Activated T-cell treated with anti-CD3 and anti-CD28 coated beads, Interleukin-2, amount 50 U/mL, for 4 hours (primary cell): Measurements from ENCODE around the gene METRNL. TPM values are rescaled to one million over a fixed set of nuclear protein-coding genes. Genes with fewer than 3 reads are reported as not detected.

Source experiments
- ATAC-seq, 2 donors: fragments of 200-7000 bp; cut with Tn5 transposase; one replicate each; pipeline ENCODE4 v1.10.0; 2021
- DNase-seq: peaks from one replicate; pipeline ENCODE4 v3.0.0-alpha.2; 2020
- H3K27me3 Mint-ChIP-seq: one replicate; pipeline ENCODE4 v1.8.0; 2021; ENCODE audit warnings: low read depth, mixed read lengths
- H3K36me3 Mint-ChIP-seq: one replicate; pipeline ENCODE4 v1.8.0; 2022; ENCODE audit warnings: mixed read lengths; ENCODE audit not compliant: insufficient read depth
- H3K4me1 Mint-ChIP-seq: one replicate; pipeline ENCODE4 v1.8.0; 2021; ENCODE audit warnings: low read depth, mixed read lengths
- H3K4me3 Mint-ChIP-seq: one replicate; pipeline ENCODE4 v1.8.0; 2021; ENCODE audit warnings: mild to moderate bottlenecking, moderate library complexity, mixed read lengths
- H3K9me3 Mint-ChIP-seq: one replicate; pipeline ENCODE4 v1.8.0; 2021; ENCODE audit warnings: mixed read lengths
- total RNA-seq, 3 donors: library from RNA; stranded (reverse); gene quantifications; one replicate each; pipeline ENCODE4 v1.2.1, GENCODE V29; 2021

The METRNL gene
- total RNA-seq, 3 donors from 2014 or later, result 12.1 to 26.2 (median 23.1) TPM

DNA sequence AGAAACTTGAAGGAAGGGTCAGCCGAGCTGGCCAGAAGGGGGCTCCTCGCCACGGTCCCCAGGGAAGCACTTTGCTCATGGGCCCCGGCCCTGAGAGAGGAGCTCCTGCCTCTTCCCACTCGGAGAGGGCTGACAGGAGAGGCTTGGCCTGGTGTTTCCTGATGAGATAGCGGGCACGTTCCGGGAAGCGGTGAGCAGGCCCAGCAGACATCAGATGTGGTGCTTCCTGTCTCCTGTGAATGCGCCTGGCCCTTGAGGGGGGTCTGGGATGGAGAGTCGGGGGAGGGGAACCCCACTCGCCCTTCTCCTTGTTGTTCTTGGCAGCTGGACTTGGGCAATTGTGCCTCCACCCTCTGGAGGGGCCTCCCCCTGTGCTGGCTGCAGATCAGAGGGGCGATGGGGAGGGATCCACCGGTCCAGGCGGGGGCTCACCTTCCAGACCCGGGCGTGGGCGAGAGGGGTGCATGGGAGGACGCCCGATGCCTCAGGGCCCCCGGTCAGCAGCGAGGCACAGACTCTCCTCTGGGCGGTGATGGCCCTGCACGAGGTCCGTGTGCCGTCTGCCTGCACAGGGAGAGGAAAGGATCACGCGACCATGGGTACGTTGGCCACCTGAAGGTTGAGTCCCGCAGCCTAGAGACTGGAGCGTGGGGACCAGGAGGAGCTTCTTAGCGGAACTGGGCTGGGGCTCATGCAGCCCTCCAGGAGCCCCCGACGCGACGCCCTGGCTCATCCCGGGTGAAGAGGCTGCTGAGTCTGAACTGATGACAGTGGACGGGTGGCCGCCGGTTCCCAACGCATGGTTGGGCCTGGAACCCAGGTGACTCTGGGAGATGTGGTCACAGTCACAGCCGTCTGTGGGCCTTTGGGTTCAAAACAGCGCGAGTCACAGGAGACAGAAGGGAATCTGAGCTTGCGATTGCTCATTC lies 25.4 kb downstream of the METRNL start:
- Mint-ChIP-seq H3K36me3 (no peaks in the 10 kb centered on the region), H3K9me3 (no peaks in the 10 kb centered on the region), H3K4me3 (no peak overlapping the region)

DNA sequence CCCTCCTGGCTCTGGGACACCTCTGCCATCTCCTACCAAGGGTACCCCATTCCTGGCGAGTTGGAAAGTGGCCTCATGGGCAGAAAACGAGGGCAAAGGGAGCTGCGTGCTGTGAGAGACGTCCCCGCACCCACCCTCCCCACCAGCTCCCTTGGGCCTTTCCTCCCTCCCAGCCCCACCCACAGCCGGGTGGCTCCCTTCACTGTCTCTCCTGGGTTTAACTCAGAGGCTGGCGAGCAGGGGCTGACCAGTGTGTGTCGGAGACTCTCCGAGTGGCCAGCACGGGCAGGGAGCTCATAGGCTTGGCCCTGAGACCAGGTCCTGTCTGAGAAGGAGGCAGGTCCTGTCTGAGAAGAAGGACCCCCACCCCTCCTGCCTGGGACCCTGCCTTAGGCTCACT lies 26.1 kb downstream of the METRNL start:
- H3K9me3 Mint-ChIP-seq, result no peaks in the 10 kb centered on the region
- DNase-seq, result no peak
- peaks cover 21% of the 10 kb centered on the region for H3K27me3 Mint-ChIP-seq
- no peak for ATAC-seq
- H3K4me1 Mint-ChIP-seq, result no peaks in the 10 kb centered on the region
- no peaks in the 10 kb centered on the region for H3K36me3 Mint-ChIP-seq
- no peak overlapping the region for H3K4me3 Mint-ChIP-seq

More for the DNA sequence above, 25.4 kb downstream of the METRNL start:
- DNase-seq (no peak), ATAC-seq (no peak)
- Mint-ChIP-seq H3K4me1 (peaks cover 2% of the 10 kb centered on the region), H3K27me3 (peaks cover 26% of the 10 kb centered on the region)

DNA sequence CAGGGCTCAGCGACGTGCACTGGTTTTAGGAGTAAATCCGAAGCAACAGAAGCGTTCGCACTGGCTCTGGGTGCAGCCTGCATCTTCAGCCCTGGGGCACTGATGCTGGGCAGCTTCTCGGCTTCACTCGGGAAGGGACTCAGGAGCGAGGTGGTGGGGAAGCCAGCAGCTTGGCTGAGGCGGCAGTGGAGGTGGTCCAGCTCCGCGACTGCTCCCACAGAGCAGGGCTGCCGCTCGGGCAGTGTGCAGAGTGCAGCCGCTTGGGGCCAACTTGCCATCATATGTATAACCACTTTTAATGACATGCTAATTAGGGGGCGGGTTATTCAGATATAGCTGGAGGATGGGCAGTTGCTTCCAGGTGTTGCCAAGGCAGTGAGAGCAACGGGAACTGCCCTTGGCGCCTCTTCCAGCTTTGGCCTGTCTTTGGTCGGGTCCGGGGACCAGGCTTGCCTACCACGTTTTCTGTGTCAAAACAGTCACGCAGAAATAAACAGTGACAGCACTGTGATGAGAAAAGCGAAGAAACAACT lies 26.7 kb downstream of the METRNL start:
- no peaks in the 10 kb centered on the region for H3K4me1 Mint-ChIP-seq
- DNase-seq (no peak), ATAC-seq (no peak)
- H3K36me3 Mint-ChIP-seq, result no peaks in the 10 kb centered on the region
- peaks cover 19% of the 10 kb centered on the region for H3K27me3 Mint-ChIP-seq
- no peaks in the 10 kb centered on the region for H3K9me3 Mint-ChIP-seq
- H3K4me3 Mint-ChIP-seq, result no peak overlapping the region

DNA sequence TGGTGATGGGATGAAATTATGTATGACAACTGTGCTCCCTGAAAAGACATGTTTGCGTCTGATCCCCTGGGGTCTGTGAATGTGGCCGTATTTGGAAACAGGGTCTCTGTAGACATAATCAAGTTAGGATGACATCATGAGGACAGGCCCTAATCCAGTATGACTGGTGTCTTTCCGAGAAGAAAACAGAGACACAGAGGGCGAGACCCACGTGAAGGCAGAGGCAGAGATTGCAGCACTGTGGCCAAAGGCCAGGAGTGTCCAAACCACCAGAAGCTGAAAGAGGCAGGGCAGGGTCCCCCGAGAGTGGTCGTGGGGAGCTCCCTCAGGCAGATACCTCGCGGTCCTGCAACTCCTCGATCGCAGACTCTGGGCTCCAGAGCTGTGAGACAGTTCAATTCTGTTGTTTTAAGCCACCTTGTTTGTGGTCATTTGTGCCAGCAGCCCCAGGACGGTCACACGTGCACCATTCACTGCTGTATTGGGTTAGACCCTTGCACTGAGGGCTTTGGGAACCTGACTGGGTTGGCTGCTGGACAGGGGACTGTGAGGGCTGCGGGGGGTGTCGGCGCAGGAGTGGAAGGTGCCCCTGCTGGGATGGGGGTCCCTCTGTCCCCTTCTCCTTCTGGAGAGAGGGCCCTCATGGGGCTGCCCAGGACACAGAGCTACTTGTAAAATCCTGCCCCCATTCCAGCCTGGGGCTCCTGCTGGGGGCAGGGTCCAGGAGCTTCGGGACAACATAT lies 27.7 kb downstream of the METRNL start:
- no peaks in the 10 kb centered on the region for H3K36me3 Mint-ChIP-seq
- no peak overlapping the region for H3K4me3 Mint-ChIP-seq
- DNase-seq, result no peak
- no peaks in the 10 kb centered on the region for H3K4me1 Mint-ChIP-seq
- H3K27me3 Mint-ChIP-seq, result peaks cover 15% of the 10 kb centered on the region
- ATAC-seq, result no peak
- H3K9me3 Mint-ChIP-seq, result no peaks in the 10 kb centered on the region

DNA sequence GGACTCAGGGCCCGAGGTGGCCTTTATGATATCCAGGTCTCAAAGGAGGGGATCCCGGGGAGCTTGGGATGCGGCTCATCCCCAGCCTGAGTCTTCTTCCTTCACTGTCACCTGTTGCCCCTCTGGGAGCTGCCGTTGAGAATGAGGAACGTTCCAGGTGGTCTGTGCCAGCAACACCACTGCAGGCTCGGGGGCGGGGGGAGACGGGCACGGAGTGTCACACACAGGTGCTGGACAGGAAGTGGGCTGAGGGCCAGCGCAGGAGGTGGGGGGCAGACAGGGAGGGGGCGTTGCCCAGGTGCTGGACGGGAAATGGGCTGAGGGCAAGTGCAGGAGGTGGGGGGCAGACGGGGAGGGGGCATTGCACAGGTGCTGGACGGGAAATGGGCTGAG lies 28.2 kb downstream of the METRNL start:
- ATAC-seq (no peak), DNase-seq (no peak)
- Mint-ChIP-seq H3K27me3 (peaks cover 15% of the 10 kb centered on the region), H3K9me3 (no peaks in the 10 kb centered on the region), H3K36me3 (no peaks in the 10 kb centered on the region), H3K4me1 (no peaks in the 10 kb centered on the region), H3K4me3 (no peak overlapping the region)

DNA sequence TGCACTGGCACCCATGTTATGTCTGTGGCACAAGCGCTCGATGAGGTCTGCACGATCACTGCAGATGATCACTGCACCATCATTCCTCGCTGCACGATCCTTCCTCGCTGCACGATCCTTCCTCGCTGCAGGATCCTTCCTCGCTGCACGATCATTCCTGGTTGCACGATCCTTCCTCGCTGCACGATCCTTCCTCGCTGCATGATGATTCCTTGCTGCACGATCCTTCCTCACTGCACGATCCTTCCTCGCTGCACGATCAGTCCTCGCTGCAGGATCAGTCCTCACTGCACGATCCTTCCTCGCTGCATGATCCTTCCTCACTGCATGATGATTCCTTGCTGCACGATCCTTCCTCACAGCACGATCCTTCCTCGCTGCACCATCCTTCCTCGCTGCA lies 29.3 kb downstream of the METRNL start:
- H3K9me3 Mint-ChIP-seq, result no peaks in the 10 kb centered on the region
- DNase-seq (no peak), ATAC-seq (no peak)
- peaks cover 15% of the 10 kb centered on the region for H3K27me3 Mint-ChIP-seq
- no peak overlapping the region for H3K4me3 Mint-ChIP-seq
- no peaks in the 10 kb centered on the region for H3K36me3 Mint-ChIP-seq
- no peaks in the 10 kb centered on the region for H3K4me1 Mint-ChIP-seq

DNA sequence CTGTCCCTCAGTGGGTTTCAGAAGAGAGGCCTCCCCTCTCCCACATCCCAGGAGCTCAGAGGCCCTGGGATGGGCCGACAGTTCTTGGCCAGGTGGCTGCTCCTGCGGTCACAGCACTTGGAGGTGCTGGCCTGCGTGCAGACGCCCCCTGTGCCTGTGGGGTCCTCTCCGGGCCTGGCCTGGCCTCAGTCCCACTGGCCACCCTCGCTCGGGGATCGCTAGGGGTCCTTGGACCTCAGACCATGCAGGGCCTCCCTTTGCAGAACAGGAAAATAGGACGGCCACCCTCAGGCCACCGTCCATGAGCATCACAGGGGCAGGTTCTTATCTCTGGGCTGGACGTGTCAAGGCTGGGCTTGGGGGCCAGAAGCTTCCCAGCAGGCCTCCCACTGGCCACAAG lies 30.0 kb downstream of the METRNL start:
- Mint-ChIP-seq H3K36me3 (no peaks in the 10 kb centered on the region), H3K4me1 (no peaks in the 10 kb centered on the region), H3K4me3 (no peak overlapping the region), H3K9me3 (no peaks in the 10 kb centered on the region), H3K27me3 (peaks cover 10% of the 10 kb centered on the region)
- DNase-seq (no peak), ATAC-seq (no peak)

DNA sequence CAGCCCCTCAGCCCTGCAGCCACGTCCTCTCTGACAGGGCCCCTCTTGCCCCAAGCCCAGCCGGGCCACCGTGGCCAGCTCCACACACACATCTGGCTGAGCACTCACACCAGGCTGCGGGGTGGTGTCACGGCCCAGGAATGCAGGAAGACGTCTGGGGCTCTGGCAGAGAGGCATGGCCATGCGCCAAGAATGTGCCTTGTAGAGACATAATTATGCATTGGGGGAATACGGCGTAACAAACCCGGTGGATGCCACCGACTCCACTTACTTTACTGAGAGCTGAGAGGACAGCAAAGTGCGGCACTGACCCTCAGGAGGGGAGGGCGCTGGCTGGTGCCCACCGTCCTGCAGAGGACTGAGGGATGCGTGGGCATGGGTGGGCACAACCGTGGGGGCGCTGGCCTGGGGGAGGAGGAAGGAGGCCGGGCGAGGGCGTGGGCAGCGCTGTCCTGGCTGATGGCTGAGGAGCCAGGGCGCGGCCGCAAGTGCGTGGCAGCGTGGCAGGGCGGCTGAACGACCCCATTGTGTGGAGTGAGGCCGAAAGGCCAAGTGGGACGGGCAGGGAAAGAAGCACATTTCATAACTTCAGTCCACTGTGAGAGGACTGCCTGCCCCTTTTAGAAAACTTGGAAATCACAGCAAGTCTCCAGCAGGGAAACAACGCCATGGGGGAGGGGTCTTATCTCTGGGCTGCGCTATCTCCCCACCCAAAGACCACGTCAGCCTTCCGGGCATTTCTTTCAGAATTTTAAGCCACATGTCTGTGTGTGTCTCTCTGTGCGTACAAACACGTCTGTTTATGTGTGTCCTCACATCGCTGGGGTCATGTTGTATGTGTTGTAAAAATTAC lies 30.6 kb downstream of the METRNL start:
- no peak for ATAC-seq
- H3K36me3 Mint-ChIP-seq, result no peaks in the 10 kb centered on the region
- H3K27me3 Mint-ChIP-seq, result peaks cover 10% of the 10 kb centered on the region
- no peaks in the 10 kb centered on the region for H3K4me1 Mint-ChIP-seq
- no peaks in the 10 kb centered on the region for H3K9me3 Mint-ChIP-seq
- no peak for DNase-seq
- no peak overlapping the region for H3K4me3 Mint-ChIP-seq

DNA sequence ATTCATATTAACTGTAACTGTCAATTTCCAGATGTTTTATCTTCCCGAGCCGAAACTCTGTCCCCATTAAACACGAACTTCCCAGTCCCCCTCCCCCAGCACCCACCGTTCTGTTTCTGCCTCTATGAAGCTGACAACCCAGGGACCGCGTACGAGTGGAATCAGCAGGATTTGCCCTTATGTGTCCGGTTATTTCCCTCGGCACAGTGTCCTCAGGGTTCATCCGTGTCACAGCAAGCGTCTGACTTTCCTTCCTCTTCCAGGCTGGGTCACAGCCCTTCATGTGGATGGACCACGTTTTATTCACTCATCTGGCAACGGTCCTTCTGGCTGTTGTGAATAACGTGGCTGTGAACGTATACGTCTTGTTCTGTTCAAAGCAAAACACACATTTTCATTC lies 31.3 kb downstream of the METRNL start:
- Mint-ChIP-seq H3K36me3 (no peaks in the 10 kb centered on the region), H3K4me3 (no peak overlapping the region), H3K27me3 (peaks cover 10% of the 10 kb centered on the region), H3K9me3 (no peaks in the 10 kb centered on the region), H3K4me1 (no peaks in the 10 kb centered on the region)
- DNase-seq, result no peak
- ATAC-seq, result no peak

DNA sequence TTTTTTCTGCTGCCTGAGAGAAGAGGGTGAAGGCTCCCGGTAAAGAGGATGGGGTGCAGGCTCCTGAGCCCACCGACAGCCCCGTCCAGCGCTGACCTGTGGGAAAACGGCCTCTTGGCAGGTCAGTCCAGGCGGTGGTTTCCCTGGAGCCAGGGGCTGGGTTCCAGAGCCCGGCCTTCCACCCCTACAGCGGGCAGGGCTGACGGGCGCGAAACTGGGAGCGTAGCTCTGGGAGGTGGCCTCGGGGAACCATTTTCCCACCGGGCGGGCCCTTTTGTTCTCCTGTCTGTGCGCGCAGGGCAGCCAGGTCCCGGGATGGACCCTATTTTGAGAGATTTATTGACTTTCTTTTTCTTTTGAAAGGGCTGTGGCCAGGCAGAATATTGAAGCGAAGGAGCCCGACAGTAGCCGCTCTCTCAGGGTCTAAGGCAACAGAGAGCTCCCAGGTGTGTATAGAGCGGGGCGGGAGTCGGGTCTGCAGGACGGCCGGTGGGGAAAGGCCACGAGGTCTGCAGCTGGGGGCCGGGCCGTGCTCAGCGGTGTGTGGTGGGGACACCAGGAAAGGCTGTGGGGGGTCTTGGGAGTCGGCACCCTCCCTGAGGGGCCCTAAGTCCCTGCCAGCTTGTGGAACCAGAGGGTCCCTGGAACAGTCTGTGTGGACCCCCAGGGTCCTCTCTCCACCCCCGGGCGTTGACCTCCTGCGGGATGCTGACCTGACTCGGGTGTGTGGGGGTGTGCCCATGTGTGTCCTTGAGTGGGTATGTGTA lies 32.3 kb downstream of the METRNL start:
- no peak for ATAC-seq
- H3K4me3 Mint-ChIP-seq, result no peak overlapping the region
- H3K36me3 Mint-ChIP-seq, result no peaks in the 10 kb centered on the region
- H3K27me3 Mint-ChIP-seq, result peaks cover 13% of the 10 kb centered on the region
- no peaks in the 10 kb centered on the region for H3K4me1 Mint-ChIP-seq
- H3K9me3 Mint-ChIP-seq, result no peaks in the 10 kb centered on the region
- no peak for DNase-seq

DNA sequence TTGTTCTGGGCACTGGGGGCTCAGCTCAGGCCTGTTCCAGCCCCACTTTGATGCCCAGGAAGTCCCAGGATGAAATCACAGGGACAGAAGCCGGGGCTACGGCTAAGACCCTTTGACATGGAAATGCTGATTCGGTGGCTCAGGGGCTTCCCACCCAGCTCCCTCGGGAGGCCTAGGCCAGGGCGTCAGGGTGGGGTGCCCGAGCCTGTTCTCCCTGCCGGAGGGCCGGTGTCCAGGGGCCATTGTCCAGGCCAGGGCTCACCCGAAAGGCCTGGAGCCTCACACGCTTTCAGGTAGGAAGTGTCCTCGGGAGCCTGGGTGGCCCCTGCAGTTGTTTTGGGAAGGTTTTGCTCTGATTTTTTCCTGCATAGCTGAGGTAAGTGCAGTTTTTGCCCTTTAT lies 34.0 kb downstream of the METRNL start:
- DNase-seq, result no peak
- H3K27me3 Mint-ChIP-seq, result peaks cover 7% of the 10 kb centered on the region
- no peaks in the 10 kb centered on the region for H3K9me3 Mint-ChIP-seq
- no peaks in the 10 kb centered on the region for H3K4me1 Mint-ChIP-seq
- no peak for ATAC-seq
- H3K36me3 Mint-ChIP-seq, result no peaks in the 10 kb centered on the region
- no peak overlapping the region for H3K4me3 Mint-ChIP-seq

DNA sequence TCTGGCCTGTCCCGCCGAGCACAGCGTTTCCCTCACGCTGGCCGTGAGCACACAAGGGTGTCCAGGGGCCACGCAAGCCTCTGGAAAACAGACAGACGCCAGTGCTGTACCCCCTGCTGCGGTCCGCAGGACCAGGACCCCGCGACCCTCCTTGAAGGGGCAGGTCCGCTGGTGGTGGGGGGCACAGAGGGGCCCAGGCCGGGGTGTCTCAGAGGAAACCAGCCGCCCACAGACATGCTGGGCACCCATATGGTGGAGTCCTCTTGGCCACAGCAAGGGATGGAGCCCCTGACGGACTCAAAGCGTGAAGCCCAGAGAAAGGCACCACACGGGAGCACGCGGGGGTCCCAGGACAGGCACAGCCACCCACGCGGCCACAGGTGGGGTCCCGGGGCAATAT lies 34.4 kb downstream of the METRNL start:
- H3K36me3 Mint-ChIP-seq, result no peaks in the 10 kb centered on the region
- DNase-seq (no peak), ATAC-seq (no peak)
- peaks cover 1% of the 10 kb centered on the region for H3K4me1 Mint-ChIP-seq
- no peak overlapping the region for H3K4me3 Mint-ChIP-seq
- H3K27me3 Mint-ChIP-seq, result peaks cover 8% of the 10 kb centered on the region
- H3K9me3 Mint-ChIP-seq, result no peaks in the 10 kb centered on the region

DNA sequence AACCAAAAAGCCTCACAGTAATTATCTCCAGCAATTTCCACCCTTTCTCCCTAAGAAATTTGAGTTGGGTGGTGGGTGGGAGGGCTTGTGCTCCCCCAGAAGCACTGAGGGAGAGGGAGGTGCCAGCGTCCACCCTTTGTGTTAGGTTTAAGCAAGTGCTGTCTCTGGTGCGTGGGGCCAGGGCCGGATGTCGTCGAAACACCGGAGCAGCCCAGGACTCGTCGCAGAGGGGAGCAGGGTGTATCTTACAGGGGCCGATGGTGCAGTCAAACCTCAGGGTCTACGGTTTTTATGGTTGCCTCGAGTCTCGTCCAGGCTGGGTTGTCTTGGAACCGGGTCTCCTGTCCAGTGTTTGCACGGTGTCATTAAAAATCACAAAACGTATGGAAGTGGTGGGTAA lies 35.3 kb downstream of the METRNL start:
- no peak for ATAC-seq
- Mint-ChIP-seq H3K9me3 (no peaks in the 10 kb centered on the region), H3K4me1 (peaks cover 7% of the 10 kb centered on the region), H3K4me3 (no peak overlapping the region), H3K27me3 (peaks cover 9% of the 10 kb centered on the region), H3K36me3 (no peaks in the 10 kb centered on the region)
- DNase-seq, result no peak
